ENCODE data around the gene CYBB. TPM values are rescaled to one million over a fixed set of nuclear protein-coding genes. Genes with fewer than 3 reads are reported as not detected.
A peak's percentile ranks its signal among the peaks of the same experiment; 100 is the strongest.

Gene CYBB
- total RNA-seq, 1 experiment from 2014 or later, result not detected

DNA sequence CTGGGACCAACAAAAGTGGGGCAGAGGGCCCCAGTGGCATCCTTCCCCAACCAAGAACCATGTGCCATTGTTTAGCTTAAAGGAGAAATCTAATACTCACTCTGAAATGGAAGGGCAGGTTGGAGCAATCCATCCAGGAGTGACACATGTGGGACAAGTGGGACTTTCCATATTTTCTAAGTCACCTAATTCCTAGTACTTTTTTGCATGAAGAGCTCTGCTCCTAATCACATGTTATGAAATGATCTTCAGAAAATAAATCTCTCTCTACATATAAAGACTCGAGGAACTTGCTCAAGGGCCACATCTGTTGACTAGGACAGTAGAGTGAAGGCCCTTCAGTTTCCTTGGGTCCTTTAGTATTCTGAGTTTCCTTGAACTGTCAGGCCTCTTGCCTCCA lies 2.5 kb downstream of the CYBB start:
- in situ Hi-C loops (cut with HindIII; ENCODE audit: low sequenced_read_pairs), result no loop called here
- DNase-seq (ENCODE audit: low spot score), result no peak

GRCh38 chrX:37783305-37783704 lies 3.4 kb downstream of the CYBB start:
- in situ Hi-C loops (cut with HindIII; ENCODE audit: low sequenced_read_pairs), result no loop called here
- DNase-seq (ENCODE audit: low spot score), result no peak

GRCh38 chrX:37785569-37785968 lies 5.7 kb downstream of the CYBB start:
- in situ Hi-C loops (cut with HindIII; ENCODE audit: low sequenced_read_pairs), result no loop called here
- DNase-seq (ENCODE audit: low spot score), result no peak

GRCh38 chrX:37786624-37787422 lies 7.0 kb downstream of the CYBB start:
- DNase-seq (ENCODE audit: low spot score), result no peak
- in situ Hi-C loops (cut with HindIII; ENCODE audit: low sequenced_read_pairs), result no loop called here

DNA sequence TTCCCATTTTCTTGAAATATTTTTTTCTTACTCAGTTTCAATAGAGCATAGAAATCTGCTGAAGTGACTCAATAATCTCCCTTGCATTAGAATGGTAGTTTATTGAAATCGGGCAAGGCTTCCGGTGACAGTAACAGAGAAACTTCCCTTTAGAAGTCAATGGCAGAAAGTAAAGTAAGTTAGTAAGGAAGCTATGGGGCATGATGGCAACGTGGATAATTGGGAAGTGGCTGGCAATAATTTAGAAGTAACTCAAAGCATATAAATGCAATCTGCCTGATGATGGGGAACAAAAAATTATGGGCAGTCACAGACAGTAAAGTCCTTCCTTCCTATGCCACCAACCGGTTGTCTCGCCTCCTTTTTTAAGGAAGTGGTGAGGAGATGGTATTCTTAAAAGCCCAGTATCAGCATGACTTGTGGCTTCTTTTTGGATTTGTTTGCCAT lies 7.6 kb downstream of the CYBB start:
- no peak for DNase-seq (ENCODE audit: low spot score)
- in situ Hi-C loops (cut with HindIII; ENCODE audit: low sequenced_read_pairs), result no loop called here

- no peak for DNase-seq (ENCODE audit: low spot score)
- in situ Hi-C loops (cut with HindIII; ENCODE audit: low sequenced_read_pairs), result no loop called here
Measured at GRCh38 chrX:37796310-37796709, 16.5 kb downstream of the CYBB start.

DNA sequence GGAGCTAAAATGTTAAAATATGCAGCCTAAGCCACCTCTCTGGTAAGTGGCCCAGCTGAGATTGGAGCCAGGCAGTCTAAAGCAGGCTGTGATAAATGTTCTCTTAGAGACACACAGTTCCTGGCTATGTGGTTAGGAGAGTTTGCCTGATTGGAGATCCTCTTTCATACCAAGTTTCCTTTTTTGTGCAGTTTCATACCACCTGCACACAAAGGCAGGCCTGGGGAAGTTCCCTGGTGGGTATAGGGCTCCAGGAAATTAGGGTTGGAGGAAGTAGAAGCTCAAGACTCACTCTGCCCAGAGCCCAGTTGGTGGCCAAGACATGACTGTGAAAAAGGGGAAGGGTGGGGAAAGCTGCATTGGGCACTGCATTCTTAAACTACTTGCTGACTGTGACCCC lies 16.9 kb downstream of the CYBB start:
- in situ Hi-C loops (cut with HindIII; ENCODE audit: low sequenced_read_pairs), result no loop called here
- DNase-seq (ENCODE audit: low spot score), result no peak

DNA sequence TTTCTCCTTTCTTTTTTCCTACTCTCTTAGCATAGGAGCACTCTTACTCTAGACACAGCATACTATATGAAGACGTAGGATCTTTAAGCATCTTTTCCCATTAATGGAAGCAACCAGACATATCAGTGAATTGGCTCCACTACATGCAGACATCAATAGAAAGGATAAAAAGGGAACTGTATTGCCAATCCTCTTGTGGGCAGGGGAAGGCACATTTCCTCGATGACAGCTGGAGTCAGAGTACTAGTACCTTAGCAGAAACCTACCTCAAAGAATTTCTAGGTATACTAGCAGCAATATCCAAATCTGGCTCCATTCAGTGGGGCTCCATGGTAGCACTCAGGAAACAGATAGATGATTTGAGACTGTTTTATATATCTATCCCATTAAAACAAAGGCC lies 20.1 kb downstream of the CYBB start:
- in situ Hi-C loops (cut with HindIII; ENCODE audit: low sequenced_read_pairs), result no loop called here
- no peak for DNase-seq (ENCODE audit: low spot score)

- in situ Hi-C loops (cut with HindIII; ENCODE audit: low sequenced_read_pairs), result no loop called here
- DNase-seq (ENCODE audit: low spot score), result no peak
Measured at GRCh38 chrX:37800717-37801116, 20.9 kb downstream of the CYBB start.

DNA sequence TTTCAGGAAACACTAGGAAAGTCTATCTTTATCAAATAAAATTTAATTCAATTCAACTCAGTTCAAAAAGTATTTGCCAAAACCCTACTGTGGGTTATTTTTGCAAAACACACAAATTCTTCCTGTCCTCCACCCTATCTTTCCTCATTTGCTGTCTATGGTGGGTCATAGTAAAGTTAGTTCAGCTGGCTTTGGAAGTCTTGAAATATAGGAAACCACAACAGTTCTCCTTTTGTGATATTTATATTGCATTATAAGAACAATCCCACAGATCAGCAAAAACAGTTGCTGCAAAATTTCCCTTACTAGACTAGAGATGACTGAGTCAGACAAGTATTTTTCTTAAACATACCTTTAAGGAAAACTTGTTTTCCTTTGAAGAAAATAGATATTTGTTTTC lies 22.2 kb downstream of the CYBB start:
- no peak for DNase-seq (ENCODE audit: low spot score)
- in situ Hi-C loops (cut with HindIII; ENCODE audit: low sequenced_read_pairs), result no loop called here

- in situ Hi-C loops (cut with HindIII; ENCODE audit: low sequenced_read_pairs), result no loop called here
- no peak for DNase-seq (ENCODE audit: low spot score)
Measured at GRCh38 chrX:37803057-37803456, 23.2 kb downstream of the CYBB start.

- in situ Hi-C loops (cut with HindIII; ENCODE audit: low sequenced_read_pairs), result no loop called here
- DNase-seq (ENCODE audit: low spot score), result no peak
Measured at GRCh38 chrX:37809970-37810369, 30.1 kb downstream of the CYBB start.

DNA sequence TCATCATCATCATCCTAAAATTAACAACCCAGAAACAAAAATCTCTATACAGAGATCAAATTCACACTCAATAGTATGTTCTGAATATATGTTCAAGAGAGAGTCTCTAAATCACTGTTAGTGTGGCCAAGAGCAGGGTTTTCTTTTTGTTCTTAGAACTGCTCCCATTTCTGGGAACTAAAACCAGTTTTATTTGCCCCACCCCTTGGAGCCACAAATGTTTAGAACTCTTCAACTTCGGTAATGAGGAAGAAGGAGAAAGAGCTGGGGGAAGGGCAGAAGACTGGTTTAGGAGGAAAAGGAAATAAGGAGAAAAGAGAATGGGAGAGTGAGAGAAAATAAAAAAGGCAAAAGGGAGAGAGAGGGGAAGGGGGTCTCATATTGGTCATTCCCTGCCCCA lies 32.3 kb downstream of the CYBB start:
- in situ Hi-C loops (cut with HindIII; ENCODE audit: low sequenced_read_pairs), result no loop called here
- DNase-seq (ENCODE audit: low spot score), result no peak

- in situ Hi-C loops (cut with HindIII; ENCODE audit: low sequenced_read_pairs), result no loop called here
Measured at GRCh38 chrX:37813570-37813969, 33.7 kb downstream of the CYBB start.

DNA sequence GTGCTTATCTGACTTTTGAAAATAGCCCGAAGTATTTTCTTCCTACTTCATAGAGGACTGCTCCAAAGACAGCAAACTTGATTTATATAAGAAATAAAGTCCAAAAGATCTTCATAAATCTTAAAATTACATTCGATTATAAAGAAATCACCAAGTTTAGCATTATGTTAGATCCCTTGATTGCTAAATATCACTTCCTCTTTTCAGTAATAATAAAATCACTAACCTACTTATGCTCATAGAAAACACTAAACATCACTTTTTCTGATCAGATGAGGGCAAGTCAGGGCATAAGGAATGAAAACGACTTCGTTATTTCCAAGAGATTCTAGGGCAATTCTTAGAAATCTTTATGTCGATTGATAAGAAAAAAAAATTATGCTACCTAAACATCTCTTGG lies 35.5 kb downstream of the CYBB start:
- in situ Hi-C loops (cut with HindIII; ENCODE audit: low sequenced_read_pairs), result no loop called here
- DNase-seq (ENCODE audit: low spot score), result no peak

More at GRCh38 chrX:37813570-37813969, 33.7 kb downstream of the CYBB start:
- DNase-seq (ENCODE audit: low spot score), result no peak

DNA sequence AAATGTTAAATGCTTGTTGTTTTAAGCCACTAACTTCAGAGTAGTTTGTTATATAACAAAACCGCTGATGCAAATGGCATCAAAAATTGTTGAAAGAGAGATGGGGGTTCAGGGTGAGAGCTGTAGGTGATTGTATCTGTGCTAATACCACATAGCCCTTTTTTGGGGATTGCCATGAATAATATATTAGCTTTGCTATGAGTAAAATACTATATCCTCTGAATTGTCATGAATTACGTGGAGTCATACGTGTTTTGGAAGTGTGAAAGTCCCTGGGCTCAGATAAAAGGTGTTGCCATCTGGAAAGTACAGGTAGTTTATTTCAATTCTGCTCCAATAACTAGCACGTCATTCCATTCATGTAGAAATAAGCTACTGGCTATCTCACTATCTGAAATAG lies 36.9 kb downstream of the CYBB start:
- in situ Hi-C loops (cut with HindIII; ENCODE audit: low sequenced_read_pairs), result no loop called here
- no peak for DNase-seq (ENCODE audit: low spot score)

- in situ Hi-C loops (cut with HindIII; ENCODE audit: low sequenced_read_pairs), result no loop called here
- DNase-seq (ENCODE audit: low spot score), result no peak
Measured at GRCh38 chrX:37817176-37817575, 37.3 kb downstream of the CYBB start.

- in situ Hi-C loops (cut with HindIII; ENCODE audit: low sequenced_read_pairs), result no loop called here
- no peak for DNase-seq (ENCODE audit: low spot score)
Measured at GRCh38 chrX:37817579-37817978, 37.7 kb downstream of the CYBB start.

GRCh38 chrX:37818031-37818430 lies 38.2 kb downstream of the CYBB start:
- in situ Hi-C loops (cut with HindIII; ENCODE audit: low sequenced_read_pairs), result no loop called here
- DNase-seq (ENCODE audit: low spot score), result no peak

GRCh38 chrX:37820646-37821045 lies 40.8 kb downstream of the CYBB start:
- peak; percentile 0 for DNase-seq (ENCODE audit: low spot score)
- in situ Hi-C loops (cut with HindIII; ENCODE audit: low sequenced_read_pairs), result no loop called here

- no peak for DNase-seq (ENCODE audit: low spot score)
- in situ Hi-C loops (cut with HindIII; ENCODE audit: low sequenced_read_pairs), result no loop called here
Measured at GRCh38 chrX:37824491-37825214, 44.8 kb downstream of the CYBB start.
